Activated CD4-positive, alpha-beta memory T cell treated with anti-CD3 and anti-CD28 coated beads for 36 hours (primary cell): ENCODE measurements around the gene METAP1D. TPM values are rescaled to one million over a fixed set of nuclear protein-coding genes. Genes with fewer than 3 reads are reported as not detected.

Source experiments
- CTCF ChIA-PET: fragments of 350-600 bp; sonication (Branson Sonifier 250); formaldehyde crosslinking; loops from one replicate; lab custom pipeline; 2021; ENCODE audit warnings: antibody characterized with exemption, inconsistent platforms; lab: Charles Lee
- POLR2A ChIA-PET: fragments of 350-600 bp; sonication (Branson Sonifier 250); formaldehyde crosslinking; loops from one replicate; lab custom pipeline; 2021; ENCODE audit warnings: antibody characterized with exemption; lab: Charles Lee
- DNase-seq: peaks from one replicate; pipeline ENCODE4 v3.0.0-alpha.2; 2020
- H3K27ac Mint-ChIP-seq: one replicate; pipeline ENCODE4 v1.8.0; 2021; ENCODE audit warnings: mixed read lengths
- H3K27me3 Mint-ChIP-seq: one replicate; pipeline ENCODE4 v1.8.0; 2021; ENCODE audit warnings: mixed read lengths
- H3K36me3 Mint-ChIP-seq: one replicate; pipeline ENCODE4 v1.8.0; 2021; ENCODE audit warnings: mixed read lengths
- H3K4me1 Mint-ChIP-seq: one replicate; pipeline ENCODE4 v1.8.0; 2021; ENCODE audit warnings: low read depth, mixed read lengths
- H3K4me3 Mint-ChIP-seq: one replicate; pipeline ENCODE4 v1.8.0; 2021; ENCODE audit warnings: mild to moderate bottlenecking, mixed read lengths
- H3K9me3 Mint-ChIP-seq: one replicate; pipeline ENCODE4 v1.8.0; 2021; ENCODE audit warnings: mixed read lengths
- intact Hi-C: fragments of 100-400 bp; cut with micrococcal nuclease; formaldehyde crosslinking; loops from one replicate; pipeline ENCODE4 v1.15.1; 2023
- total RNA-seq, 2 experiments: library from RNA; stranded (reverse); gene quantifications; one replicate each; pipeline ENCODE4 v1.2.3, GENCODE V29; 2021

Gene METAP1D
- total RNA-seq, 2 experiments from 2014 or later, result 3.4 to 3.9 TPM

GRCh38 chr2:172102391-172103359 is 102.9 kb downstream of the METAP1D start, which contains the start of gene DLX2:
TSS of gene DLX2 (minus strand) at chr2:172102900. CDS start at chr2:172102538, 362 bp downstream.
- peaks cover 70% of the 10 kb centered on the region for H3K27me3 Mint-ChIP-seq

GRCh38 chr2:172103471-172104272 is 103.9 kb downstream of the METAP1D start:
- Mint-ChIP-seq H3K4me1 (peaks cover 49% of the 10 kb centered on the region), H3K4me3 (peak overlapping the region; percentile 71), H3K27ac (no peak overlapping the region), H3K27me3 (peaks cover 74% of the 10 kb centered on the region), H3K36me3 (no peaks in the 10 kb centered on the region), H3K9me3 (no peaks in the 10 kb centered on the region)
- ChIA-PET CTCF (interaction anchor here (0.6 to 6.8 kb wide), 15 partner anchors 8 to 530 kb away, joined by 3 to 116 read pairs (median 3); partner anchors contain the start of genes DLX1, HAT1 and SLC25A12), POLR2A (interaction anchor here (1.0 to 1.3 kb wide), 3 partner anchors 11 to 1120 kb away, joined by 3 to 4 read pairs (median 3); no protein-coding TSS in a partner anchor)
- intact Hi-C loops, result loop anchor here (1.0 to 5.0 kb wide), 7 partner anchors 101 to 454 kb away; partner anchors contain the start of genes DYNC1I2, HAT1 and PDK1
- DNase-seq, result peak; percentile 84

More at GRCh38 chr2:172102391-172103359, 102.9 kb downstream of the METAP1D start, which contains the start of gene DLX2:
- Mint-ChIP-seq H3K36me3 (no peaks in the 10 kb centered on the region), H3K27ac (no peak within 1 kb of the TSS), H3K4me1 (peaks cover 50% of the 10 kb centered on the region), H3K4me3 (peak within 1 kb of the TSS; percentile 71), H3K9me3 (no peaks in the 10 kb centered on the region)
- ChIA-PET CTCF (interaction anchor here (0.8 to 6.8 kb wide), 10 partner anchors 11 to 504 kb away, joined by 3 to 116 read pairs (median 3); partner anchors contain the start of genes DLX1 and SLC25A12), POLR2A (interaction anchor here (1.2 to 2.0 kb wide), 3 partner anchors 10 to 16 kb away, joined by 3 to 8 read pairs (median 3); no protein-coding TSS in a partner anchor)
- intact Hi-C loops, result loop anchor here (1.0 to 5.0 kb wide), 8 partner anchors 8 to 455 kb away; partner anchors contain the start of genes DLX1, DYNC1I2, HAT1 and PDK1
- peak; percentile 81 for DNase-seq

GRCh38 chr2:172105471-172106107 is 105.8 kb downstream of the METAP1D start:
- CTCF ChIA-PET, result interaction anchor here (0.8 to 6.8 kb wide), 11 partner anchors 8 to 709 kb away, joined by 3 to 116 read pairs (median 5); partner anchors contain the start of gene DLX1
- intact Hi-C loops, result loop anchor here (1.0 to 2.0 kb wide), 3 partner anchors 357 to 531 kb away; no protein-coding TSS in a partner anchor
- Mint-ChIP-seq H3K36me3 (no peaks in the 10 kb centered on the region), H3K27ac (no peak overlapping the region), H3K9me3 (no peaks in the 10 kb centered on the region), H3K4me3 (peak overlapping the region; percentile 23), H3K4me1 (peaks cover 44% of the 10 kb centered on the region), H3K27me3 (peaks cover 80% of the 10 kb centered on the region)
- DNase-seq, result no peak
- POLR2A ChIA-PET, result no interaction called here

GRCh38 chr2:172106108-172106961 is 106.6 kb downstream of the METAP1D start:
- POLR2A ChIA-PET, result no interaction called here
- DNase-seq, result peak; percentile 61

GRCh38 chr2:172107690-172108586 is 108.2 kb downstream of the METAP1D start:
- DNase-seq, result no peak
- Mint-ChIP-seq H3K27ac (no peak overlapping the region), H3K36me3 (no peaks in the 10 kb centered on the region), H3K9me3 (no peaks in the 10 kb centered on the region), H3K27me3 (peaks cover 70% of the 10 kb centered on the region), H3K4me1 (peaks cover 31% of the 10 kb centered on the region), H3K4me3 (no peak overlapping the region)
- ChIA-PET CTCF (interaction anchor here (1.0 to 6.8 kb wide), 6 partner anchors 12 to 405 kb away, joined by 3 to 116 read pairs (median 4); partner anchors contain the start of gene DLX1), POLR2A (no interaction called here)
- intact Hi-C loops, result no loop called here

More at GRCh38 chr2:172106108-172106961, 106.6 kb downstream of the METAP1D start:
- Mint-ChIP-seq H3K4me1 (peaks cover 39% of the 10 kb centered on the region), H3K27ac (no peak overlapping the region), H3K27me3 (peaks cover 77% of the 10 kb centered on the region), H3K9me3 (no peaks in the 10 kb centered on the region), H3K4me3 (peak overlapping the region; percentile 56), H3K36me3 (no peaks in the 10 kb centered on the region)
- intact Hi-C loops, result loop anchor here (1.0 kb wide), 2 partner anchors 508 to 532 kb away; no protein-coding TSS in a partner anchor
- CTCF ChIA-PET, result interaction anchor here (0.5 to 6.8 kb wide), 18 partner anchors 9 to 709 kb away, joined by 3 to 116 read pairs (median 4); partner anchors contain the start of gene DLX1

GRCh38 chr2:172108587-172108930 is 108.8 kb downstream of the METAP1D start:
- H3K9me3 Mint-ChIP-seq, result no peaks in the 10 kb centered on the region
- H3K27ac Mint-ChIP-seq, result no peak overlapping the region
- H3K27me3 Mint-ChIP-seq, result peaks cover 68% of the 10 kb centered on the region
- CTCF ChIA-PET, result interaction anchor here (0.7 to 1.6 kb wide), 3 partner anchors 19 to 402 kb away, joined by 3 read pairs; no protein-coding TSS in a partner anchor
- H3K36me3 Mint-ChIP-seq, result no peaks in the 10 kb centered on the region
- POLR2A ChIA-PET, result no interaction called here
- intact Hi-C loops, result no loop called here
- DNase-seq, result no peak
- H3K4me3 Mint-ChIP-seq, result no peak overlapping the region
- peaks cover 25% of the 10 kb centered on the region for H3K4me1 Mint-ChIP-seq

GRCh38 chr2:172109256-172109987 is 109.7 kb downstream of the METAP1D start:
- peaks cover 19% of the 10 kb centered on the region for H3K4me1 Mint-ChIP-seq
- ChIA-PET CTCF (interaction anchor here (0.7 to 1.0 kb wide), 2 partner anchors 30 to 403 kb away, joined by 3 read pairs; no protein-coding TSS in a partner anchor), POLR2A (no interaction called here)
- intact Hi-C loops, result no loop called here
- H3K27ac Mint-ChIP-seq, result no peak overlapping the region
- no peaks in the 10 kb centered on the region for H3K9me3 Mint-ChIP-seq
- DNase-seq, result no peak
- H3K36me3 Mint-ChIP-seq, result no peaks in the 10 kb centered on the region
- no peak overlapping the region for H3K4me3 Mint-ChIP-seq
- H3K27me3 Mint-ChIP-seq, result peaks cover 60% of the 10 kb centered on the region

- ChIA-PET POLR2A (no interaction called here), CTCF (no interaction called here)
- Mint-ChIP-seq H3K36me3 (no peaks in the 10 kb centered on the region), H3K4me3 (no peak overlapping the region), H3K4me1 (peaks cover 17% of the 10 kb centered on the region), H3K9me3 (no peaks in the 10 kb centered on the region), H3K27me3 (peaks cover 56% of the 10 kb centered on the region), H3K27ac (no peak overlapping the region)
- intact Hi-C loops, result no loop called here
- no peak for DNase-seq
Measured at GRCh38 chr2:172109988-172110811, 110.4 kb downstream of the METAP1D start.
